ENCODE data around the gene RPTOR. TPM values are rescaled to one million over a fixed set of nuclear protein-coding genes. Genes with fewer than 3 reads are reported as not detected.

RPTOR gene
- total and polyA plus RNA-seq, 4 experiments from 2014 or later = 2.4 to 51.8 (median 29.6) TPM

DNA sequence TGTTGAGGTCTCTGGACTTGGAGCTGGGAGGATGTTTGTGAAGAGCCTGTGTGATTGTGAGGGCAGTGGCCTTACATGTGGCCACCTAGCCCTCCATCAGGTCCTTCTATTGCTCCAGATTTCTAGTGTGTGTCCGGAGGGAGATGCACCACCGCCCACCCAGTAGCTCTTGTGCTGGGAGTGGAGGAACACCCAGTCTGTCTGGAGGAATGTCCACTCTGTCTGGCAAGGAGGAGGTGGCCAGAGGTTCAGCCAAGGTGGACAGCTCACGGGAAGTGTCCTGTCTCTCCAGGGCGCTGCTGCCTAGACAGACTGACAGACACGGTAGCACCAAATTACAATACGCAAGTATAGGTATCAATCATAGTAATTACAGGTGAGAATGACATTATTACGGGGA is 10.6 kb downstream of the RPTOR start:
- no peaks in the 10 kb centered on the region for H3K27me3 ChIP-seq (ENCODE audit: insufficient read depth, low read length)
- Mint-ChIP-seq H3K27me3 (no peaks in the 10 kb centered on the region), H3K4me1 (peaks cover 17 to 35% (median 20%) of the 10 kb centered on the region in 4 donors), H3K27ac (no peak overlapping the region), H3K9me3 (no peaks in the 10 kb centered on the region), H3K4me3 (no peak overlapping the region), H3K36me3 (peaks cover 23 to 35% of the 10 kb centered on the region in 2 donors)
- H3K27ac ChIP-seq (ENCODE audit: low read depth, low read length) = no peak overlapping the region
- CTCF ChIA-PET (ENCODE audit: partially characterized antibody) = interaction anchor here (1.2 kb wide), 1 partner anchor 20 kb away, joined by 4 read pairs; no protein-coding TSS in a partner anchor
- intact Hi-C loops (cut with micrococcal nuclease) = no loop called here
- POLR2A ChIA-PET (ENCODE audit: partially characterized antibody) = no interaction called here
- DNase-seq = no peak
- H3K36me3 ChIP-seq (ENCODE audit: insufficient read depth, low read length) = no peaks in the 10 kb centered on the region
- H3K4me1 ChIP-seq (ENCODE audit: insufficient read depth, low read length) = no peaks in the 10 kb centered on the region
- no peaks in the 10 kb centered on the region for H3K9me3 ChIP-seq (ENCODE audit: control insufficient read depth in 1 of 2, low read length in 2 of 2)
- H3K4me3 ChIP-seq (ENCODE audit: low read length in 2 of 2) = no peak overlapping the region

DNA sequence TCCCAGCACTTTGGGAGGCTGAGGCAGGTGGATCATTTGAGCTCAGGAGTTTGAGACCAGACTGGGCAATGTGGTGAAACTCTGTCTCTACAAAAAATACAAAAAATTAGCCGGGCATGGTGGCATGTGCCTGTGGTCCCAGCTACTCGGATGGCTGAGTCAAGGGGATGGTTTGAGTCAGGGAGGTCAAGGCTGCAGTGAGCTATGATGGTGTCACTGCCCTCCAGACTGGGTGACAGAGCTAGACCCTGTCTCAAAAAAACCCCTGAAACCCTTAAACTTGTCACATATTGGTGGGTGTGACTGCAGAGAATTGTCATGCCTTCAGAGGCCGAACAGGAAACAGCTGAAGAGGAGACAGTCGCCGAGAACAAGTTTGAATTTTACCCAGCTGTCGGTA is 13.4 kb downstream of the RPTOR start:
- Mint-ChIP-seq H3K9me3 (no peaks in the 10 kb centered on the region), H3K4me3 (no peak overlapping the region)

DNA sequence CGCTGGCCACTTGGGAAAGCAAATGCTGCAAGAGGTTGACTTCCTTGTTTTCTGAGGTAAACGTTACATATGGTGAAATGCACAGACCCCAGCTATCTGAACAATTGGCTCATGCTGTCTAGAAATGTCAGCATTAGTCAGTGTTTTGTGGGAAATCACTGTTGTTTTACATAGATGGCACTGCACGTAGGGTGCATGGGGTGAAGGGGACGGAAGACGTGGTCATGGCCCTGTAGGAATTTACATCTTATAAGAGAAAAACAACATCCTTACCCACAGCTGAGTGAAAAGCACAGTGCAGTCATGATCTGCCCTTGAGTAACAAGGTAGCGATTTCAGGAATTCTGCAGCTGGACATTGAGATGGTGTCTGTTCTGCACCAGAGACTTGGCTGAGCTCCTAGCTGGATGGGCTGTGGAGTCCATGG is 15.2 kb downstream of the RPTOR start:
- Mint-ChIP-seq H3K27me3 (no peaks in the 10 kb centered on the region), H3K4me3 (no peak overlapping the region), H3K36me3 (peaks cover 11 to 22% of the 10 kb centered on the region in 2 donors), H3K4me1 (peaks cover 12 to 31% (median 18%) of the 10 kb centered on the region in 4 donors), H3K9me3 (no peaks in the 10 kb centered on the region), H3K27ac (peak overlapping the region in 1 of 7 donors; percentile 54)
- Histone ChIP-seq H3K4me3 (ENCODE audit: low read length in 2 of 2) (no peak overlapping the region), H3K27ac (ENCODE audit: low read depth, low read length) (no peak overlapping the region), H3K9me3 (ENCODE audit: control insufficient read depth in 1 of 2, low read length in 2 of 2) (no peaks in the 10 kb centered on the region), H3K4me1 (ENCODE audit: insufficient read depth, low read length) (no peaks in the 10 kb centered on the region), H3K36me3 (ENCODE audit: insufficient read depth, low read length) (no peaks in the 10 kb centered on the region), H3K27me3 (ENCODE audit: insufficient read depth, low read length) (no peaks in the 10 kb centered on the region)
- POLR2A ChIA-PET (ENCODE audit: partially characterized antibody) = interaction anchor here (1.2 kb wide), 1 partner anchor 9 kb away, joined by 3 read pairs; no protein-coding TSS in a partner anchor
- intact Hi-C loops (cut with micrococcal nuclease) = no loop called here
- CTCF ChIA-PET (ENCODE audit: partially characterized antibody) = interaction anchor here (1.1 kb wide), 1 partner anchor 16 kb away, joined by 3 read pairs; no protein-coding TSS in a partner anchor
- no peak for DNase-seq

More for the DNA sequence above, 13.4 kb downstream of the RPTOR start:
- intact Hi-C loops (cut with micrococcal nuclease) = no loop called here
- no peaks in the 10 kb centered on the region for H3K27me3 ChIP-seq (ENCODE audit: insufficient read depth, low read length)
- Mint-ChIP-seq H3K36me3 (peaks cover 11 to 24% of the 10 kb centered on the region in 2 donors), H3K27ac (peak overlapping the region in 1 of 7 donors; percentile 23), H3K4me1 (peaks cover 11 to 28% (median 15%) of the 10 kb centered on the region in 4 donors), H3K27me3 (no peaks in the 10 kb centered on the region)
- no peak overlapping the region for H3K4me3 ChIP-seq (ENCODE audit: low read length in 2 of 2)
- no peak overlapping the region for H3K27ac ChIP-seq (ENCODE audit: low read depth, low read length)
- DNase-seq = no peak
- no peaks in the 10 kb centered on the region for H3K9me3 ChIP-seq (ENCODE audit: control insufficient read depth in 1 of 2, low read length in 2 of 2)
- H3K36me3 ChIP-seq (ENCODE audit: insufficient read depth, low read length) = no peaks in the 10 kb centered on the region
- CTCF ChIA-PET (ENCODE audit: partially characterized antibody) = interaction anchor here (0.7 kb wide), 1 partner anchor 342 kb away, joined by 3 read pairs; no protein-coding TSS in a partner anchor
- H3K4me1 ChIP-seq (ENCODE audit: insufficient read depth, low read length) = no peaks in the 10 kb centered on the region
- POLR2A ChIA-PET (ENCODE audit: partially characterized antibody) = no interaction called here

DNA sequence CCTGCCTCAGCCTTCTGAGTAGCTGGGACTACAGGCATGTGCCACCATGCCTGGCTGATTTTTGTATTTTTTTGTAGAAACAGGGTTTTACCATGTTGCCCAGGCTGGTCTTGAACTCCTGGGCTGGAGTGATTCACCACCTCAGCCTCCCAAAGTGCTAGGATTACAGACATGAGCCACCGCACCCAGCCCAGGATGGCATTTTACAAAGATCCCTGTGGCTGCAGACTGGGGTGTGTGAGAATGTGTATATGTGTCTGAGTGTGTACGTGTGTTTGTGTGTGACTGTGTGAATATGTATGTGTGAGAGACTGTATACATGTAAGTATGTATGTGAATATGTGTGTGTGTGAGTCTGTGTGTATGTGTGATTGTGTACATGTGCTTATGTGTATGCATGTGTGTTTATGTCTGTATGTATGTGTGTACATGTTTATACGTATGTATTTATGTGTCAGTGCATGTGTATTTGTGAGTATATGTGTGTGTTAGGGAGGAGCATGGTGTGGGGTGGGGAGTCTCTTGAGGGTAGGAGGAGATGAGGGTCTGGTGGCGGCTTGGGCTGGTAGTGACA is 17.0 kb downstream of the RPTOR start:
- H3K36me3 ChIP-seq (ENCODE audit: insufficient read depth, low read length) = no peaks in the 10 kb centered on the region
- Mint-ChIP-seq H3K4me3 (peak overlapping the region in 1 of 8 donors; percentile 3), H3K27ac (peak overlapping the region in 3 of 7 donors; percentile 4 to 90 (median 70)), H3K4me1 (peaks cover 8 to 34% (median 22%) of the 10 kb centered on the region in 4 donors), H3K9me3 (no peaks in the 10 kb centered on the region), H3K27me3 (no peaks in the 10 kb centered on the region), H3K36me3 (peaks cover 4 to 14% of the 10 kb centered on the region in 2 donors)
- H3K27ac ChIP-seq (ENCODE audit: low read depth, low read length) = no peak overlapping the region
- no peak for DNase-seq
- ChIA-PET CTCF (ENCODE audit: partially characterized antibody) (no interaction called here), POLR2A (ENCODE audit: partially characterized antibody) (no interaction called here)
- H3K9me3 ChIP-seq (ENCODE audit: control insufficient read depth in 1 of 2, low read length in 2 of 2) = no peaks in the 10 kb centered on the region
- no peak overlapping the region for H3K4me3 ChIP-seq (ENCODE audit: low read length in 2 of 2)
- no peaks in the 10 kb centered on the region for H3K27me3 ChIP-seq (ENCODE audit: insufficient read depth, low read length)
- H3K4me1 ChIP-seq (ENCODE audit: insufficient read depth, low read length) = no peaks in the 10 kb centered on the region
- intact Hi-C loops (cut with micrococcal nuclease) = no loop called here

DNA sequence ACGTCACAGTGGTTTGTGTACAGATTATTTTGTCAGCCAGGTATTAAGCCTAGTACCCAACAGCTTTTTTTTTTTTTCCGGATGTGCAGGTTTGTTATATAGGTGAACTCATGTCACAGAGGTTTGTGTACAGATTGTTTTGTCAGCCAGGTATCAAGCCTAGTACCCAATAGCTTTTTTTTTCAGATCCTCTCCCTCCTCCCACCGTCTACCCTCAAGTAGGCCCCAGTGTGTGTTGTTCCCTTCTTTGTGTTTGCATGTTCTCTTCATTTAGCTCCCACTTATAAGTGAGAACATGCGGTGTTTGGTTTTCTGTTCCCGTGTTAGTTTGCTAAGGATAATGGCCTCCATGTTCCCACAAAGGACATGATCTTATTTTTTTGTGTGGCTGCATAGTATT is 19.9 kb downstream of the RPTOR start:
- no peak overlapping the region for H3K4me3 ChIP-seq (ENCODE audit: low read length in 2 of 2)
- Mint-ChIP-seq H3K36me3 (peaks cover 4 to 10% of the 10 kb centered on the region in 2 donors), H3K9me3 (no peaks in the 10 kb centered on the region), H3K27me3 (no peaks in the 10 kb centered on the region), H3K4me3 (no peak overlapping the region), H3K4me1 (peaks cover 4 to 27% (median 19%) of the 10 kb centered on the region in 4 donors), H3K27ac (peak overlapping the region in 1 of 7 donors; percentile 60)
- ChIA-PET CTCF (ENCODE audit: partially characterized antibody) (interaction anchor here (1.5 to 2.9 kb wide), 2 partner anchors 9 to 12 kb away, joined by 3 to 13 read pairs; no protein-coding TSS in a partner anchor), POLR2A (ENCODE audit: partially characterized antibody) (no interaction called here)
- no peak for DNase-seq
- no peaks in the 10 kb centered on the region for H3K36me3 ChIP-seq (ENCODE audit: insufficient read depth, low read length)
- intact Hi-C loops (cut with micrococcal nuclease) = no loop called here
- no peaks in the 10 kb centered on the region for H3K9me3 ChIP-seq (ENCODE audit: control insufficient read depth in 1 of 2, low read length in 2 of 2)
- no peak overlapping the region for H3K27ac ChIP-seq (ENCODE audit: low read depth, low read length)
- H3K27me3 ChIP-seq (ENCODE audit: insufficient read depth, low read length) = no peaks in the 10 kb centered on the region
- H3K4me1 ChIP-seq (ENCODE audit: insufficient read depth, low read length) = no peaks in the 10 kb centered on the region

DNA sequence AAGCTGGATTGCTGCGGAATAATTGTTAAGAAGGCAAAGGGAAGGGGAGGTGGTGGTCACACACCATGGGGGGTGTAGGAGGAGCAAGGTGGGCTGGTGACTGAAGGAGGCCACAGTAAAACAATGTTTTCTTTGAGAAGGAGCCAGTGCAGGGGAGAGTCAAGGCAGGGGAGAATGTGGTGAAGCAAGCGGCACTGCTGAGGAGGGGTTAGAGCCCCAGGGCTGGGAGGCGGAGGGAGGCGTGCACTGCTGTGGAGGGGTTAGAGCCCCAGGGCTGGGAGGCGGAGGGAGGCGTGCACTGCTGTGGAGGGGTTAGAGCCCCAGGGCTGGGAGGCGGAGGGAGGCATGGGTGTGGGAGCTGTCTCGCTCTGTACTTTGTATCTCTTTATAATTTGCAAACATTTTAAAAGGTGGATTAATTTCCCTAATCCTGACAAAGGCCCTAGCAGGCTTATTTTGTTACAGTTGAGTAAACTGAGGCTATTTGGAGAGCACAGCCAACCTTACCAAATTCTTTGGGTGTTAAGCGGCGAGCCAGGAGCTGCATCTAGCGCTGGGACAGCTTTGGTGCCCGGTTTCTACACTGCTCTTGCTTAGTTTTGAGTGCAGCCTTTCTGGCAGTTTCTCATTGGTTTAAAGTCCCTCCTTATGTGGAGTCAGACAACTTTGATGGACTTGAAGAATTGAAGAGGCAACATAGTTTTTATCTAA is 20.9 kb downstream of the RPTOR start:
- no peak overlapping the region for H3K4me3 ChIP-seq (ENCODE audit: low read length in 2 of 2)
- POLR2A ChIA-PET (ENCODE audit: partially characterized antibody) = interaction anchor here (0.6 kb wide), 1 partner anchor 19 kb away, joined by 4 read pairs; no protein-coding TSS in a partner anchor
- H3K27ac Mint-ChIP-seq = peak overlapping the region in 1 of 7 donors; percentile 61
- H3K9me3 ChIP-seq (ENCODE audit: control insufficient read depth in 1 of 2, low read length in 2 of 2) = no peaks in the 10 kb centered on the region
- no peak overlapping the region for H3K27ac ChIP-seq (ENCODE audit: low read depth, low read length)
- peaks cover 4 to 6% of the 10 kb centered on the region in 2 donors for H3K36me3 Mint-ChIP-seq
- H3K36me3 ChIP-seq (ENCODE audit: insufficient read depth, low read length) = no peaks in the 10 kb centered on the region
- H3K4me3 Mint-ChIP-seq = no peak overlapping the region
- no peaks in the 10 kb centered on the region for H3K27me3 Mint-ChIP-seq
- intact Hi-C loops (cut with micrococcal nuclease) = no loop called here
- peaks cover 8 to 20% (median 18%) of the 10 kb centered on the region in 4 donors for H3K4me1 Mint-ChIP-seq
- no peaks in the 10 kb centered on the region for H3K9me3 Mint-ChIP-seq
- H3K27me3 ChIP-seq (ENCODE audit: insufficient read depth, low read length) = no peaks in the 10 kb centered on the region
- H3K4me1 ChIP-seq (ENCODE audit: insufficient read depth, low read length) = no peaks in the 10 kb centered on the region
- CTCF ChIA-PET (ENCODE audit: partially characterized antibody) = interaction anchor here (2.9 kb wide), 1 partner anchor 11 kb away, joined by 13 read pairs; no protein-coding TSS in a partner anchor
- no peak for DNase-seq

DNA sequence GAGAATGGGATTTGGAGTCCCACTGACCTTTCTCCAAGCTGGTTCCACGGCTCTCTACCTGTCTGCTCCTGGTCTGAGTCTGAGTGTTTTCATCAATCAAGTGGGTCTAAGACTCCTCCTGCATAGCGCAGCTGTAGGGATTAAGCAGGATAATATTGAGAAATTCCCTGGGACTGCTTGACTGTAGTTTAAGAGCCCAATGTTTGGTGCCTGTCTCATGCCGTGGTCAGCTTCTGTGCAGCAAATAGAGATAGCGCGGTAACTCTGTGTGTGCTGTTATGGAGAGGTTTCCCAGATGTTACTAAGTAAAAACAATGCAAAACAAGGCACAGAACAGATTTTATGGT is 21.4 kb downstream of the RPTOR start:
- H3K27me3 ChIP-seq (ENCODE audit: insufficient read depth, low read length) = no peaks in the 10 kb centered on the region
- Mint-ChIP-seq H3K36me3 (peaks cover 5 to 6% of the 10 kb centered on the region in 2 donors), H3K4me3 (no peak overlapping the region), H3K27me3 (no peaks in the 10 kb centered on the region), H3K27ac (peak overlapping the region in 1 of 7 donors; percentile 70), H3K4me1 (peaks cover 8 to 20% (median 18%) of the 10 kb centered on the region in 4 donors), H3K9me3 (no peaks in the 10 kb centered on the region)
- ChIA-PET POLR2A (ENCODE audit: partially characterized antibody) (interaction anchor here (0.6 kb wide), 1 partner anchor 20 kb away, joined by 4 read pairs; no protein-coding TSS in a partner anchor), CTCF (ENCODE audit: partially characterized antibody) (interaction anchor here (2.9 kb wide), 1 partner anchor 11 kb away, joined by 13 read pairs; no protein-coding TSS in a partner anchor)
- intact Hi-C loops (cut with micrococcal nuclease) = no loop called here
- no peak overlapping the region for H3K27ac ChIP-seq (ENCODE audit: low read depth, low read length)
- no peaks in the 10 kb centered on the region for H3K9me3 ChIP-seq (ENCODE audit: control insufficient read depth in 1 of 2, low read length in 2 of 2)
- H3K4me3 ChIP-seq (ENCODE audit: low read length in 2 of 2) = no peak overlapping the region
- H3K36me3 ChIP-seq (ENCODE audit: insufficient read depth, low read length) = no peaks in the 10 kb centered on the region
- no peak for DNase-seq
- no peaks in the 10 kb centered on the region for H3K4me1 ChIP-seq (ENCODE audit: insufficient read depth, low read length)

All from CD4-positive, alpha-beta memory T cell (primary cell).